ENCODE data around the gene MRPS2.

DNA sequence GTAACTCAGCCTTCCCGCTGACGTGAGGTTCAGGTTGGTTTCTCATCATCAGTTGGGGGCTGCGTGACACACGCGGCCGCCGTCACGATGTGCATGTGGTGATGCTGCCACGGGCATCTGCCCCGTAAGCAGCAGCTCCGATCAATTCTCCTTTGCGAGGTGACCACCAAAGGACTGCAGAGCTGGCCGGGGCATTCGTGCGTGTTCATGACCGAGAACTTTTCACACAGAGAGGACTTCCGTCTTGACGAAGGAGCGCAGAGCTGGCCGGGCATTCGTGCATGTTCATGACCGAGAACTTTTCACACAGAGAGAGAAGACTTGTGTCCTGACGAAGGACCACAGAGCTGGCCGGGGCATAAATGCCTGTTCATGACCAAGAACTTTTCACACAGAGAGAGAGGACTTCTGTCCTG lies 16.9 kb downstream of the MRPS2 start:
- TF ChIP-seq POLR2A (IDR thresholded peaks at IDR 0.05) (no peak), EP300 (IDR thresholded peaks at IDR 0.05) (no peak)
- TF ChIP-seq, protein P1, sequence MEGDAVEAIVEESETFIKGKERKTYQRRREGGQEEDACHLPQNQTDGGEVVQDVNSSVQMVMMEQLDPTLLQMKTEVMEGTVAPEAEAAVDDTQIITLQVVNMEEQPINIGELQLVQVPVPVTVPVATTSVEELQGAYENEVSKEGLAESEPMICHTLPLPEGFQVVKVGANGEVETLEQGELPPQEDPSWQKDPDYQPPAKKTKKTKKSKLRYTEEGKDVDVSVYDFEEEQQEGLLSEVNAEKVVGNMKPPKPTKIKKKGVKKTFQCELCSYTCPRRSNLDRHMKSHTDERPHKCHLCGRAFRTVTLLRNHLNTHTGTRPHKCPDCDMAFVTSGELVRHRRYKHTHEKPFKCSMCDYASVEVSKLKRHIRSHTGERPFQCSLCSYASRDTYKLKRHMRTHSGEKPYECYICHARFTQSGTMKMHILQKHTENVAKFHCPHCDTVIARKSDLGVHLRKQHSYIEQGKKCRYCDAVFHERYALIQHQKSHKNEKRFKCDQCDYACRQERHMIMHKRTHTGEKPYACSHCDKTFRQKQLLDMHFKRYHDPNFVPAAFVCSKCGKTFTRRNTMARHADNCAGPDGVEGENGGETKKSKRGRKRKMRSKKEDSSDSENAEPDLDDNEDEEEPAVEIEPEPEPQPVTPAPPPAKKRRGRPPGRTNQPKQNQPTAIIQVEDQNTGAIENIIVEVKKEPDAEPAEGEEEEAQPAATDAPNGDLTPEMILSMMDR (IDR thresholded peaks at IDR 0.05) = no peak

All from sigmoid colon (tissue), 4 donors.